Psoas muscle (tissue), 8 donors: ENCODE results near the gene CAPN12. TPM values are rescaled to one million over a fixed set of nuclear protein-coding genes. Genes with fewer than 3 reads are reported as not detected.
A peak's percentile ranks its signal among the peaks of the same experiment; 100 is the strongest.

ENCODE experiments used
- ATAC-seq, 4 donors: fragments of 200-7000 bp; cut with Tn5 transposase; one replicate each; pipeline ENCODE4 v1.9.1; 2020; ENCODE audit warnings: moderate library complexity in 3 of 4, mild to moderate bottlenecking in 2 of 4
- DNase-seq, 2 donors: peaks; one replicate each; pipeline ENCODE4 v3.0.0-alpha.2; 2020
- H3K27ac ChIP-seq: fragments of 200-600 bp; one replicate; pipeline ENCODE4 v1.8.0; 2022
- H3K27me3 ChIP-seq, 3 donors: fragments of 200-600 bp in 1 of 3; one replicate each; pipeline versions ENCODE4 v1.6.1 to v1.8.0; 2013 to 2022; ENCODE audit warnings: low read length in 2 of 3, mild to moderate bottlenecking in 2 of 3, moderate library complexity in 1 of 3; ENCODE audit not compliant: insufficient read depth in 3 of 3
- H3K36me3 ChIP-seq, 2 donors: fragments of 200-600 bp in 1 of 2; one replicate each; pipeline versions ENCODE4 v1.6.1 to v1.8.0; 2013 to 2022; ENCODE audit warnings: low read depth in 1 of 2, mild to moderate bottlenecking in 1 of 2, moderate library complexity in 1 of 2; ENCODE audit not compliant: insufficient read depth in 1 of 2
- H3K4me1 ChIP-seq: fragments of 200-600 bp; one replicate; pipeline ENCODE4 v1.8.0; 2022
- H3K4me3 ChIP-seq: fragments of 200-600 bp; one replicate; pipeline ENCODE4 v1.8.0; 2022; ENCODE audit warnings: mild to moderate bottlenecking
- H3K9me3 ChIP-seq: fragments of 200-600 bp; one replicate; pipeline ENCODE4 v1.8.0; 2022
- WGBS, 3 donors: extraction: QIAGEN DNeasy Blood & Tissue Kit; methylation state at CpG; one replicate each; pipeline versions ENCODE4 v1.1.6 to v1.1.7; 2013; 5-methylcytosine and 5-hydroxymethylcytosine counted together
- intact Hi-C, 2 donors: fragments of 100-400 bp; cut with DNase I; formaldehyde crosslinking; loops; one replicate each; pipeline versions ENCODE4 v1.11.0 to v1.14.2; 2022
- polyA plus RNA-seq, 3 donors: library from polyadenylated mRNA; stranded (reverse); fragments of 200-250 nt; gene quantifications; one replicate each; pipeline ENCODE4 v1.2.3, GENCODE V29; 2013
- total RNA-seq, 4 donors: library from RNA; stranded (reverse); fragmentation: NEBNext Ultra II Directional in 2 of 4; extraction: Animal tissue kit (Norgen Biotek cat#: 25700) in 2 of 4; gene quantifications; one replicate each; pipeline versions ENCODE4 v1.2.1 to v1.2.4, GENCODE V29; 2021 to 2023
- TF ChIP-seq, protein P1 (sequence below): fragments of 200-600 bp; IDR thresholded peaks from one replicate; pipeline ENCODE4 v1.8.0; 2022; ENCODE audit warnings: antibody characterized with exemption
- donor health status: healthy with polysubstance abuse.
- donor health status: DM: no; HTN: no; CAD: no; lungs with moderate emphysema.
- donor health status: Bipolar disorder and iron deficiency.
- donor health status: healthy.
- donor health status: DM: yes; HTN: yes; CAD: no.
- donor health status: DM: no; HTN: no; CAD: no.
- donor health status: DM: no; HTN: no; CAD: no.
- donor health status: DM: yes; HTN: yes; CAD: no.

The CAPN12 gene
- total and polyA plus RNA-seq, 7 donors, result 0.27 to 0.64 (median 0.35) TPM

DNA sequence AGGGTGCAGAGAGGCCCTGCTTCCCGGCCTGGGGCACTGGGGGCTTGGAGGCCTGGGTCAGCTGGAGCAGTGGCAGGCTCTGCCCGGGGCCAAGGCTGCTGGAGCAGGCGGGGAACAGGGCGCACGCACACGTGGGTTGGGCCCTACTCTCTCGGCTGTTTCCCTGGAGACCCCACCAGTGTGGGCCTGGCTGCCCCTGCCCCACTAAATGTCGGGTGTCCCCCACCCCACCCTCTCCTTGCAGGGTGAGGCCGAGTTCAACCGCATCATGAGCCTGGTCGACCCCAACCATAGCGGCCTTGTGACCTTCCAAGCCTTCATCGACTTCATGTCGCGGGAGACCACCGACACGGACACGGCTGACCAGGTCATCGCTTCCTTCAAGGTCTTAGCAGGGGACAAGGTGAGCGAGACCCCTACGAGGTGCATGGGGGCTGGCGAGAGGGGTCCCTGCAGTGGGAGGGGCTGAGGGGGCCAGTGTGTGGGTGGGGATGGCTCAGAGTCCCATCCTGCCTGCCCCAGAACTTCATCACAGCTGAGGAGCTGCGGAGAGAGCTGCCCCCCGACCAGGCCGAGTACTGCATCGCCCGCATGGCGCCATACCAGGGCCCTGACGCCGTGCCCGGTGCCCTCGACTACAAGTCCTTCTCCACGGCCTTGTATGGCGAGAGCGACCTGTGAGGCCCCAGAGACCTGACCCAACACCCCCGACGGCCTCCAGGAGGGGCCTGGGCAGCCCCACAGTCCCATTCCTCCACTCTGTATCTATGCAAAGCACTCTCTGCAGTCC, 15.3 kb downstream of the CAPN12 start:
- DNase-seq (peak in 1 of 2 donors; percentile 50), ATAC-seq (no peak)
- intact Hi-C loops, result no loop called here
- TF ChIP-seq, protein P1, sequence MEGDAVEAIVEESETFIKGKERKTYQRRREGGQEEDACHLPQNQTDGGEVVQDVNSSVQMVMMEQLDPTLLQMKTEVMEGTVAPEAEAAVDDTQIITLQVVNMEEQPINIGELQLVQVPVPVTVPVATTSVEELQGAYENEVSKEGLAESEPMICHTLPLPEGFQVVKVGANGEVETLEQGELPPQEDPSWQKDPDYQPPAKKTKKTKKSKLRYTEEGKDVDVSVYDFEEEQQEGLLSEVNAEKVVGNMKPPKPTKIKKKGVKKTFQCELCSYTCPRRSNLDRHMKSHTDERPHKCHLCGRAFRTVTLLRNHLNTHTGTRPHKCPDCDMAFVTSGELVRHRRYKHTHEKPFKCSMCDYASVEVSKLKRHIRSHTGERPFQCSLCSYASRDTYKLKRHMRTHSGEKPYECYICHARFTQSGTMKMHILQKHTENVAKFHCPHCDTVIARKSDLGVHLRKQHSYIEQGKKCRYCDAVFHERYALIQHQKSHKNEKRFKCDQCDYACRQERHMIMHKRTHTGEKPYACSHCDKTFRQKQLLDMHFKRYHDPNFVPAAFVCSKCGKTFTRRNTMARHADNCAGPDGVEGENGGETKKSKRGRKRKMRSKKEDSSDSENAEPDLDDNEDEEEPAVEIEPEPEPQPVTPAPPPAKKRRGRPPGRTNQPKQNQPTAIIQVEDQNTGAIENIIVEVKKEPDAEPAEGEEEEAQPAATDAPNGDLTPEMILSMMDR, result no peak
- H3K36me3 ChIP-seq, result peaks cover 4 to 78% of the 10 kb centered on the region in 2 donors
- H3K27ac ChIP-seq, result no peak overlapping the region
- H3K4me1 ChIP-seq, result peaks cover 8% of the 10 kb centered on the region
- H3K27me3 ChIP-seq, result no peaks in the 10 kb centered on the region
- no peak overlapping the region for H3K4me3 ChIP-seq
- WGBS, 3 donors, result 81 to 86% (median 84%) methylated on average over 36 to 37 of the region's 37 CpGs
- no peaks in the 10 kb centered on the region for H3K9me3 ChIP-seq

DNA sequence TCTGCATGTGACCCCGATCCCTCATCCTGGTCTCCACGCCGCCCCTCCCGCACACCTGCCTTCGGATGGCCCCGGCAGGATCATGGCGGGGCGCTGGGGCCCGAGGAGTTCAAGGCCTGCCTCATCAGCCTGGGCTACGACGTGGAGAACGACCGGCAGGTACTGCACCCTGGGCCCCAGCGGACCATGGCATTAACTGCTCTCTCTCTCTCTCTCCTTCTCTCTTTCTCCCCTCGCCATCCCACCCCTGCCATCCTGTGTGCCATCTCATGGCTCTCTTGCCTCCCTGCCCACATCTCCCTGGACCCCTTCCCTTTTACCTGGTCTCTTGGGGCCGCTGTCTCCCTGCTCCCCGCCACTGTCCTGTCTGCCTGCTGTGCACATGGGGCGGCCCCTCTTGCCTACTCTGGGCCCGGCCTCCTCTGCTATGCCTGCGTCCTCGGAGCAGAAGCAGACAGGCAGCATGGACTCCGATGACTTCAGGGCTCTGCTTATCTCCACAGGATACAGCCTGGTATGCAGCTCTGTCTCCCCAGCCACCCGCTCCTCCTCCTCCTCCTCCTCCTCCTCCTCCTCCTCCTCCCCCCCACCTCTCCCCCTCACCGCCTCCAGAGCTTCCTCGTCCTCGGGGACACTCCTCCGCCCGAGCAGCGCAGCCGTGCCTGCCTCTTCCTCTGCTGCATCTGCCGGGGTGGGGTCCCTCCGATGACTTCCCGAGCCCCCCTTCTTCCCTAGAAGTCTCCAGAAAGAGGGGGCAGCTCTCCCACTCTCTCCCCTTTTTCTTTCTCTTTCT, 16.2 kb downstream of the CAPN12 start:
- ATAC-seq, result no peak
- intact Hi-C loops, result no loop called here

DNA sequence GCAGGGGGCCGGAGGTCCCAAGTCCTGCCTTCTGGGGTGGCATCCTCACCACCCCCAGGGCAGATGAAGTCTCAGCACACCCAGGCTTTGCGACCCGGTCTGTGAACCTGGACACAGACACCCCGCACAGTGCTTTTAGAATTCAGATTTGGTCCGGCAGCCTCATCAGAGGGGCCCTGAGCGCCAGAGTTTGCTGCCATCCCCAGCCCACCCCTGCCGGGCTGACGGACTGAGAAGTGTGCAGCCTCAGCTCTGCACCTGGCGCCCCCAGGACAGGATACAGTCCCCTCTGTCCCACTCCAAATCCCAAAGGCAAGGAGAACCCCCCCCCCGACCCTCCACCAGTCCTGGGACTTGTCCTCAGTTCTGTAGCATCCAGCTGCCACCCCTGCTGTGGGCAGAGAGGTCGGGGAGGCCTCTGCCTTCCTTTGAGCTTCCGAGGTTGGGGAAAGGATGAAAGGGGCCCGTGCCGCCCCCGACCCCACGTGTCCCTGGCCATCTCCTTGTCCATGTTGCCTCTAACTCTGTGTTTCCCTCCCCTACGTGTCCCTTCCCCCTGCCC, 16.9 kb downstream of the CAPN12 start:
- DNase-seq (no peak), ATAC-seq (no peak)
- TF ChIP-seq, protein P1, result no peak
- peaks cover 4 to 93% of the 10 kb centered on the region in 2 donors for H3K36me3 ChIP-seq
- peaks cover 8% of the 10 kb centered on the region for H3K4me1 ChIP-seq
- H3K4me3 ChIP-seq, result no peak overlapping the region
- 89 to 91% (median 89%) methylated on average over 16 to 17 of the region's 17 CpGs for WGBS, 3 donors
- intact Hi-C loops, result no loop called here
- H3K27me3 ChIP-seq, result no peaks in the 10 kb centered on the region
- no peaks in the 10 kb centered on the region for H3K9me3 ChIP-seq
- H3K27ac ChIP-seq, result peak overlapping the region; percentile 53

More for the DNA sequence above, 16.2 kb downstream of the CAPN12 start:
- Histone ChIP-seq H3K4me1 (peaks cover 8% of the 10 kb centered on the region), H3K27me3 (no peaks in the 10 kb centered on the region), H3K9me3 (no peaks in the 10 kb centered on the region), H3K36me3 (peaks cover 4 to 87% of the 10 kb centered on the region in 2 donors), H3K4me3 (no peak overlapping the region), H3K27ac (peak overlapping the region; percentile 53)
- TF ChIP-seq, protein P1, result no peak
- DNase-seq, result no peak
- 78 to 87% (median 85%) methylated on average over 23 to 30 of the region's 33 CpGs for WGBS, 3 donors

DNA sequence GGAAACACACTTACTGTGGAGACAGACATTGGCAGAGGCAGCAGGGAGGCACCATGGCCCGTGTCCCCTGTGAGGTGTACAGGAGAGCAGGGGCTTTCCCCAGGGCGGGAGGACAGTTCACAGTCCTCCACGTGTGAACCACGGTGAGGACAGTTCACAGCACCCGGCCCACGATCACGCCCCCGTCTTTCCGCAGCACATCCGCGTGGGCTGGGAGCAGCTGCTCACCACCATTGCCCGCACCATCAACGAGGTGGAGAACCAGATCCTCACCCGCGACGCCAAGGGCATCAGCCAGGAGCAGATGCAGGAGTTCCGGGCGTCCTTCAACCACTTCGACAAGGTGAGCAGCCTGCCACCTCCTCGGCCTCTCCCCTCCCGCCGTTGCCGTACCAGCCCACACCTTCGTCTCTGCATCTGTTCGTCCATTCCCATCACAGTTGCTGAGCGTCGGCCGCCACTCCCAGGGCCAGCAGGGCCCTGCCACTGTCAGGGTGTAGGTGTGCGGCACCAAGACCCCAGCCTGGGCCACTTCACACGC, 17.4 kb downstream of the CAPN12 start:
- H3K4me3 ChIP-seq, result no peak overlapping the region
- TF ChIP-seq, protein P1, result no peak
- no peak for ATAC-seq
- H3K27ac ChIP-seq, result no peak overlapping the region
- no peaks in the 10 kb centered on the region for H3K27me3 ChIP-seq
- no peak for DNase-seq
- intact Hi-C loops, result no loop called here
- WGBS, 3 donors, result 79 to 83% (median 80%) methylated on average over 28 to 30 of the region's 30 CpGs
- H3K36me3 ChIP-seq, result peaks cover 4 to 96% of the 10 kb centered on the region in 2 donors
- peaks cover 7% of the 10 kb centered on the region for H3K4me1 ChIP-seq
- no peaks in the 10 kb centered on the region for H3K9me3 ChIP-seq
